GM23338 (cell line): ENCODE data around the gene PRSS8. TPM values are rescaled to one million over a fixed set of nuclear protein-coding genes. Genes with fewer than 3 reads are reported as not detected.

Experiments
- ATAC-seq: fragments of 200-7000 bp; cut with Tn5 transposase; 3 replicates; pipeline ENCODE4 v1.9.1; 2020
- DNase-seq: peaks from one replicate; pipeline ENCODE4 v3.0.0-alpha.2; 2015; ENCODE audit warnings: low spot score
- H2AFZ ChIP-seq: fragments of 200-600 bp; sonication (generic); 2 replicates; pipeline ENCODE4 v1.8.0; 2016; ENCODE audit warnings: antibody characterized with exemption, mild to moderate bottlenecking, moderate library complexity
- H3F3A ChIP-seq: fragments of 200-600 bp; sonication (generic); replicated peaks from 2 replicates; pipeline ENCODE4 v1.8.0; 2017; ENCODE audit warnings: antibody characterized with exemption, mixed run types, low read depth
- H3K27ac ChIP-seq: fragments of 200-600 bp; sonication (generic); 2 replicates; pipeline ENCODE4 v1.6.1; 2016; ENCODE audit warnings: low read depth
- H3K27me3 ChIP-seq: fragments of 200-600 bp; sonication (generic); 2 replicates; pipeline ENCODE4 v1.8.0; 2016; ENCODE audit warnings: mild to moderate bottlenecking, mixed run types, moderate library complexity; ENCODE audit not compliant: insufficient read depth
- H3K36me3 ChIP-seq: fragments of 200-600 bp; sonication (generic); 2 replicates; pipeline ENCODE4 v1.8.0; 2016; ENCODE audit warnings: mild to moderate bottlenecking; ENCODE audit not compliant: insufficient read depth
- H3K4me1 ChIP-seq: fragments of 200-600 bp; sonication (generic); 2 replicates; pipeline ENCODE4 v1.8.0; 2016; ENCODE audit warnings: mild to moderate bottlenecking, moderate library complexity; ENCODE audit not compliant: insufficient read depth
- H3K4me2 ChIP-seq: fragments of 200-600 bp; sonication (generic); 2 replicates; pipeline ENCODE4 v1.7.1; 2017; ENCODE audit warnings: mixed run types
- H3K4me3 ChIP-seq: fragments of 200-600 bp; sonication (generic); 2 replicates; pipeline ENCODE4 v1.6.1; 2016; ENCODE audit warnings: mixed run types
- H3K79me2 ChIP-seq: fragments of 200-600 bp; sonication (generic); replicated peaks from 2 replicates; pipeline ENCODE4 v1.8.0; 2017; ENCODE audit warnings: mild to moderate bottlenecking; ENCODE audit not compliant: insufficient read depth
- H3K9me2 ChIP-seq: fragments of 200-600 bp; sonication (generic); 2 replicates; pipeline ENCODE4 v1.8.0; 2017; ENCODE audit not compliant: insufficient read depth
- H4K20me1 ChIP-seq: fragments of 200-600 bp; sonication (generic); replicated peaks from 2 replicates; pipeline ENCODE4 v1.8.0; 2017; ENCODE audit warnings: mild to moderate bottlenecking; ENCODE audit not compliant: insufficient read depth
- H3K27ac Mint-ChIP-seq: 2 replicates; pipeline ENCODE4 v1.8.0; 2020; ENCODE audit warnings: inconsistent platforms, mild to moderate bottlenecking, moderate library complexity, mixed read lengths
- H3K27me3 Mint-ChIP-seq: 3 replicates; pipeline ENCODE4 v1.8.0; 2022; ENCODE audit warnings: low read depth, mild to moderate bottlenecking, moderate library complexity, mixed read lengths, inconsistent platforms; ENCODE audit not compliant: insufficient read depth, poor library complexity
- H3K36me3 Mint-ChIP-seq: 3 replicates; pipeline ENCODE4 v1.8.0; 2021; ENCODE audit warnings: low read depth, mild to moderate bottlenecking, inconsistent platforms, moderate library complexity, mixed read lengths
- H3K4me1 Mint-ChIP-seq: 3 replicates; pipeline ENCODE4 v1.8.0; 2020; ENCODE audit warnings: mild to moderate bottlenecking, inconsistent platforms, mixed read lengths
- H3K4me3 Mint-ChIP-seq: 3 replicates; pipeline ENCODE4 v1.8.0; 2021; ENCODE audit warnings: moderate library complexity, mild to moderate bottlenecking, inconsistent platforms, mixed read lengths
- H3K9me3 Mint-ChIP-seq: 3 replicates; pipeline ENCODE4 v1.8.0; 2020; ENCODE audit warnings: moderate library complexity, mild to moderate bottlenecking, inconsistent platforms, mixed read lengths
- CREB1 ChIP-seq: fragments of 250-450 bp; sonication (Bioruptor Pico); IDR thresholded peaks from 2 replicates; pipeline ENCODE4 v1.5.0; 2020; ENCODE audit warnings: low read depth, mild to moderate bottlenecking, moderate library complexity
- CTCF ChIP-seq, 2 experiments: fragments of 200-600 bp in 1 of 2; sonication (generic) in 1 of 2; conservative IDR thresholded peaks; 2 replicates each; pipeline versions ENCODE4 v1.5.1 to v1.6.1; 2016 to 2017; ENCODE audit warnings: antibody characterized with exemption in 2 of 2, low read depth in 2 of 2, mild to moderate bottlenecking in 2 of 2, moderate library complexity in 1 of 2
- ETS1 ChIP-seq: IDR thresholded peaks from 2 replicates; pipeline ENCODE4 v1.6.1; 2016; ENCODE audit warnings: antibody characterized with exemption
- EZH2 ChIP-seq: fragments of 200-600 bp; sonication (generic); IDR thresholded peaks from one replicate; pipeline ENCODE4 v1.8.0; 2017; ENCODE audit warnings: antibody characterized with exemption, mild to moderate bottlenecking, low read depth; ENCODE audit not compliant: unreplicated experiment
- JUNB ChIP-seq: IDR thresholded peaks from one replicate; pipeline ENCODE4 v1.6.1; 2016; ENCODE audit warnings: antibody characterized with exemption; ENCODE audit not compliant: unreplicated experiment
- NANOG ChIP-seq: IDR thresholded peaks from 2 replicates; pipeline ENCODE4 v1.6.1; 2016; ENCODE audit warnings: antibody characterized with exemption, borderline replicate concordance
- REST ChIP-seq: IDR thresholded peaks from one replicate; pipeline ENCODE4 v1.6.1; 2018; ENCODE audit warnings: antibody characterized with exemption; ENCODE audit not compliant: unreplicated experiment
- STAT1 ChIP-seq: IDR thresholded peaks from one replicate; pipeline ENCODE4 v1.6.1; 2016; ENCODE audit warnings: antibody characterized with exemption; ENCODE audit not compliant: unreplicated experiment
- ZNF331 ChIP-seq: fragments of 250-450 bp; sonication (Bioruptor Pico); IDR thresholded peaks from 2 replicates; pipeline ENCODE4 v1.5.0; 2020; ENCODE audit warnings: low read depth, mild to moderate bottlenecking, moderate library complexity
- polyA plus RNA-seq: library from polyadenylated mRNA; unstranded; fragments of >200 nt; fragmentation: Nextera tagmentation; extraction: Ambion mirVana; gene quantifications from 2 replicates; pipeline ENCODE4 v1.2.1, GENCODE V29; 2016
- total RNA-seq: library from RNA; depleted of rRNA; stranded (reverse); fragments of >200 nt; shearing (Covaris generic); gene quantifications from 2 replicates; pipeline ENCODE4 v1.2.3, GENCODE V29; 2014

The PRSS8 gene
- total and polyA plus RNA-seq, 2 experiments from 2014 or later: 65.3 to 75.9 TPM

GRCh38 chr16:31094088-31094423 is 41.5 kb downstream of the PRSS8 start (continued):
- TF ChIP-seq REST (no peak), ZNF331 (CRISPR knock-in tag) (no peak), CREB1 (CRISPR knock-in tag) (no peak), CTCF (conservative IDR thresholded peaks at IDR 0.05; ENCODE audit: low read depth in 2 of 2) (no peak), ETS1 (no peak)

GRCh38 chr16:31093132-31093703 is 42.3 kb downstream of the PRSS8 start:
- ATAC-seq: peak; percentile 15
- H3K4me1 ChIP-seq: peaks cover 7% of the 10 kb centered on the region; the same call in 1 of the 2 replicates

More at GRCh38 chr16:31093132-31093703, 42.3 kb downstream of the PRSS8 start:
- Histone ChIP-seq H3F3A (peaks cover 6% of the 10 kb centered on the region; the same call in 1 of the 2 replicates), H3K36me3 (no peaks in the 10 kb centered on the region), H3K27ac (no peak overlapping the region), H3K79me2 (peaks cover 16% of the 10 kb centered on the region), H2AFZ (no peak overlapping the region), H3K4me2 (peak overlapping the region; percentile 91), H4K20me1 (no peaks in the 10 kb centered on the region), H3K4me3 (peak overlapping the region; percentile 84), H3K9me2 (no peaks in the 10 kb centered on the region), H3K27me3 (no peaks in the 10 kb centered on the region)
- Mint-ChIP-seq H3K36me3 (peaks cover 28% of the 10 kb centered on the region), H3K4me3 (peak overlapping the region; percentile 93), H3K9me3 (peaks cover 5% of the 10 kb centered on the region; the same call in 2 of the 3 replicates), H3K27me3 (peaks cover 16% of the 10 kb centered on the region), H3K27ac (no peak overlapping the region), H3K4me1 (peaks cover 8% of the 10 kb centered on the region)
- DNase-seq: peak; percentile 51
- TF ChIP-seq CREB1 (CRISPR knock-in tag): no peak
- no peak for TF ChIP-seq EZH2
- no peak for TF ChIP-seq JUNB
- no peak for TF ChIP-seq NANOG
- no peak for TF ChIP-seq STAT1
- TF ChIP-seq CTCF (conservative IDR thresholded peaks at IDR 0.05; ENCODE audit: low read depth in 2 of 2): no peak
- no peak for TF ChIP-seq REST
